Aorta (tissue), 5 donors: ENCODE results near the gene HOXD8. TPM values are rescaled to one million over a fixed set of nuclear protein-coding genes. Genes with fewer than 3 reads are reported as not detected.

ENCODE experiments used
- ATAC-seq: fragments of 200-7000 bp; cut with Tn5 transposase; one replicate; pipeline ENCODE4 v1.9.1; 2022; ENCODE audit warnings: moderate library complexity; ENCODE audit not compliant: low FRiP score
- DNase-seq, 2 donors: peaks; one replicate each; pipeline ENCODE4 v3.0.0-alpha.2; 2020
- H3K27ac ChIP-seq, 2 donors: one replicate each; pipeline ENCODE4 v1.5.1; 2013; ENCODE audit warnings: low read length in 2 of 2, mild to moderate bottlenecking in 2 of 2, moderate library complexity in 2 of 2, control low read depth in 1 of 2, inconsistent platforms in 1 of 2, low read depth in 1 of 2
- H3K27me3 ChIP-seq, 2 donors: one replicate each; pipeline ENCODE4 v1.6.1; 2013; ENCODE audit warnings: control low read depth in 1 of 2, low read length in 1 of 2, mild to moderate bottlenecking in 1 of 2, moderate library complexity in 1 of 2; ENCODE audit not compliant: insufficient read depth in 2 of 2, control insufficient read depth in 1 of 2
- H3K36me3 ChIP-seq, 2 donors: one replicate each; pipeline ENCODE4 v1.6.1; 2013; ENCODE audit warnings: control low read depth in 1 of 2, low read length in 1 of 2, mild to moderate bottlenecking in 1 of 2; ENCODE audit not compliant: insufficient read depth in 2 of 2, control insufficient read depth in 1 of 2
- H3K4me1 ChIP-seq, 2 donors: one replicate each; pipeline ENCODE4 v1.6.1; 2013; ENCODE audit warnings: low read length in 2 of 2, control low read depth in 1 of 2, mild to moderate bottlenecking in 1 of 2, moderate library complexity in 1 of 2; ENCODE audit not compliant: insufficient read depth in 2 of 2, control insufficient read depth in 1 of 2
- H3K4me3 ChIP-seq, 2 donors: one replicate each; pipeline ENCODE4 v1.5.1; 2013; ENCODE audit warnings: low read length in 2 of 2, control low read depth in 1 of 2, mild to moderate bottlenecking in 1 of 2
- H3K9me3 ChIP-seq: one replicate; pipeline ENCODE4 v1.6.1; 2013; ENCODE audit warnings: mild to moderate bottlenecking, low read length; ENCODE audit not compliant: control insufficient read depth
- WGBS, 2 donors: extraction: QIAGEN DNeasy Blood & Tissue Kit; methylation state at CpG; one replicate each; pipeline ENCODE4 v1.1.7; 2013; 5-methylcytosine and 5-hydroxymethylcytosine counted together
- intact Hi-C, 2 donors: fragments of 100-400 bp; cut with DNase I; formaldehyde crosslinking; loops; one replicate each; pipeline versions ENCODE4 v1.14.2 to v1.15.0; 2022
- polyA plus RNA-seq, 2 donors: library from polyadenylated mRNA; stranded (reverse); fragments of 200-250 nt; gene quantifications; one replicate each; pipeline ENCODE4 v1.2.3, GENCODE V29; 2013
- total RNA-seq, 2 donors: library from RNA; stranded (reverse); fragmentation: NEBNext Ultra II Directional; extraction: Animal tissue kit (Norgen Biotek cat#: 25700); gene quantifications; one replicate each; pipeline ENCODE4 v1.2.1, GENCODE V29; 2021
- donor health status: healthy with polysubstance abuse.
- donor health status: Bipolar disorder and iron deficiency.
- donor health status: DM: no; HTN: no; CAD: no.
- donor health status: DM: no; HTN: no; CAD: no.
- donor health status: DM: yes; HTN: yes; CAD: no.

The HOXD8 gene
- total and polyA plus RNA-seq, 4 donors, result 2.5 to 14.4 (median 9.4) TPM

- Histone ChIP-seq H3K36me3 (no peaks in the 10 kb centered on the region), H3K9me3 (no peaks in the 10 kb centered on the region), H3K4me1 (no peaks in the 10 kb centered on the region), H3K4me3 (no peak overlapping the region), H3K27ac (no peak overlapping the region), H3K27me3 (no peaks in the 10 kb centered on the region)
- ATAC-seq, result no peak
- DNase-seq, result peak in 1 of 2 donors; percentile 37
- intact Hi-C loops, result no loop called here
- 70 to 87% methylated on average over 14 of the region's 14 CpGs for WGBS, 2 donors
Observed at GRCh38 chr2:176150584-176151441, 21.3 kb downstream of the HOXD8 start.

- Histone ChIP-seq H3K27me3 (no peaks in the 10 kb centered on the region), H3K9me3 (no peaks in the 10 kb centered on the region), H3K36me3 (no peaks in the 10 kb centered on the region), H3K4me1 (no peaks in the 10 kb centered on the region), H3K4me3 (no peak within 1 kb of the TSS), H3K27ac (no peak within 1 kb of the TSS)
- DNase-seq, result peak in 1 of 2 donors; percentile 67
- 46 to 71% methylated on average over 55 of the region's 55 CpGs for WGBS, 2 donors
- intact Hi-C loops, result no loop called here
- ATAC-seq, result peak; percentile 12
Observed at GRCh38 chr2:176151442-176152287, 22.2 kb downstream of the HOXD8 start, which contains the start of gene HOXD4. HOXD4 (plus strand) TSS chr2:176151550; CDS start chr2:176151634, 84 bp downstream.

- H3K4me3 ChIP-seq, result no peak overlapping the region
- H3K27me3 ChIP-seq, result no peaks in the 10 kb centered on the region
- no peaks in the 10 kb centered on the region for H3K4me1 ChIP-seq
- no peaks in the 10 kb centered on the region for H3K9me3 ChIP-seq
- DNase-seq, result peak in 1 of 2 donors; percentile 66
- H3K36me3 ChIP-seq, result no peaks in the 10 kb centered on the region
- 62 to 81% methylated on average over 48 of the region's 48 CpGs for WGBS, 2 donors
- intact Hi-C loops, result no loop called here
- H3K27ac ChIP-seq, result no peak overlapping the region
- ATAC-seq, result peak; percentile 14
Observed at GRCh38 chr2:176152350-176153181, 23.1 kb downstream of the HOXD8 start.

- H3K27ac ChIP-seq, result no peak overlapping the region
- WGBS, 2 donors, result 87 to 94% methylated on average over 11 of the region's 11 CpGs
- H3K9me3 ChIP-seq, result no peaks in the 10 kb centered on the region
- no peak for ATAC-seq
- H3K4me3 ChIP-seq, result no peak overlapping the region
- no peaks in the 10 kb centered on the region for H3K36me3 ChIP-seq
- intact Hi-C loops, result no loop called here
- no peaks in the 10 kb centered on the region for H3K4me1 ChIP-seq
- no peak for DNase-seq
- no peaks in the 10 kb centered on the region for H3K27me3 ChIP-seq
Observed at GRCh38 chr2:176154576-176155252, 25.2 kb downstream of the HOXD8 start.

GRCh38 chr2:176155356-176156044 is 26.0 kb downstream of the HOXD8 start:
- intact Hi-C loops, result no loop called here
- Histone ChIP-seq H3K9me3 (no peaks in the 10 kb centered on the region), H3K4me1 (no peaks in the 10 kb centered on the region), H3K27me3 (no peaks in the 10 kb centered on the region), H3K27ac (no peak overlapping the region), H3K4me3 (no peak overlapping the region), H3K36me3 (no peaks in the 10 kb centered on the region)
- WGBS, 2 donors, result 77 to 89% methylated on average over 6 of the region's 6 CpGs
- no peak for DNase-seq
- ATAC-seq, result no peak

GRCh38 chr2:176156301-176156806 is 26.8 kb downstream of the HOXD8 start:
- Histone ChIP-seq H3K36me3 (no peaks in the 10 kb centered on the region), H3K4me1 (no peaks in the 10 kb centered on the region), H3K4me3 (no peak overlapping the region), H3K27ac (no peak overlapping the region), H3K9me3 (no peaks in the 10 kb centered on the region), H3K27me3 (no peaks in the 10 kb centered on the region)
- DNase-seq (peak in 1 of 2 donors; percentile 45), ATAC-seq (no peak)
- intact Hi-C loops, result no loop called here
- 85 to 97% methylated on average over 8 of the region's 8 CpGs for WGBS, 2 donors

GRCh38 chr2:176156807-176157498 is 27.4 kb downstream of the HOXD8 start, which contains the start of gene HOXD3:
HOXD3 (plus strand) TSS chr2:176157307; CDS start chr2:176169115, 11,808 bp downstream.
- Histone ChIP-seq H3K27ac (no peak within 1 kb of the TSS), H3K36me3 (no peaks in the 10 kb centered on the region), H3K27me3 (no peaks in the 10 kb centered on the region), H3K9me3 (no peaks in the 10 kb centered on the region), H3K4me3 (no peak within 1 kb of the TSS), H3K4me1 (no peaks in the 10 kb centered on the region)
- intact Hi-C loops, result no loop called here
- peak in 1 of 2 donors; percentile 55 for DNase-seq
- WGBS, 2 donors, result 31 to 36% methylated on average over 48 of the region's 48 CpGs
- ATAC-seq, result no peak
